Kidney epithelial cell (primary cell): Measurements from ENCODE around the gene RBM44. TPM values are rescaled to one million over a fixed set of nuclear protein-coding genes. Genes with fewer than 3 reads are reported as not detected.

Source experiments
- DNase-seq: peaks from one replicate; pipeline ENCODE4 v3.0.0-alpha.2; 2010; ENCODE audit warnings: low read depth
- H3K27me3 ChIP-seq: 2 replicates; pipeline ENCODE4 v1.6.0; 2011; ENCODE audit warnings: low read length; ENCODE audit not compliant: control insufficient read depth, insufficient read depth
- H3K36me3 ChIP-seq: 2 replicates; pipeline ENCODE4 v1.5.1; 2011; ENCODE audit warnings: low read length; ENCODE audit not compliant: control insufficient read depth, insufficient read depth
- H3K4me3 ChIP-seq: 2 replicates; pipeline ENCODE4 v1.5.1; 2011; ENCODE audit warnings: low read depth, mild to moderate bottlenecking, control low read depth, low read length
- CTCF ChIP-seq: IDR thresholded peaks from 2 replicates; pipeline ENCODE4 v1.5.1; 2011; ENCODE audit warnings: mild to moderate bottlenecking, moderate library complexity, low read length, control low read depth, inconsistent platforms; ENCODE audit not compliant: insufficient read depth, poor library complexity, severe bottlenecking
- total RNA-seq: library from RNA; depleted of rRNA; stranded (reverse); fragments of >200 nt; gene quantifications from 2 replicates; pipeline ENCODE4 v1.2.3, GENCODE V29; 2015

RBM44 gene
- total RNA-seq, 1 donor from 2014 or later, result 0.50 TPM

- Histone ChIP-seq H3K27me3 (no peaks in the 10 kb centered on the region), H3K4me3 (no peak overlapping the region), H3K36me3 (no peaks in the 10 kb centered on the region)
- DNase-seq, result no peak
- TF ChIP-seq CTCF, result no peak
These were observed 65.3 kb downstream of the RBM44 start for GRCh38 chr2:237863689-237864443.

- Histone ChIP-seq H3K4me3 (no peak overlapping the region), H3K36me3 (no peaks in the 10 kb centered on the region)
- no peak for DNase-seq
These were observed 65.9 kb downstream of the RBM44 start for GRCh38 chr2:237864444-237864931.

GRCh38 chr2:237864940-237865622 is 66.5 kb downstream of the RBM44 start:
- Histone ChIP-seq H3K36me3 (no peaks in the 10 kb centered on the region), H3K4me3 (no peak overlapping the region), H3K27me3 (no peaks in the 10 kb centered on the region)
- DNase-seq, result no peak
- no peak for TF ChIP-seq CTCF

More at GRCh38 chr2:237864444-237864931, 65.9 kb downstream of the RBM44 start:
- H3K27me3 ChIP-seq, result no peaks in the 10 kb centered on the region
- no peak for TF ChIP-seq CTCF

- no peak for DNase-seq
- H3K36me3 ChIP-seq, result no peaks in the 10 kb centered on the region
- no peaks in the 10 kb centered on the region for H3K27me3 ChIP-seq
- no peak overlapping the region for H3K4me3 ChIP-seq
- TF ChIP-seq CTCF, result peak; percentile 28
These were observed 67.1 kb downstream of the RBM44 start for GRCh38 chr2:237865623-237866041.

GRCh38 chr2:237866101-237866621 is 67.6 kb downstream of the RBM44 start:
- TF ChIP-seq CTCF, result no peak
- Histone ChIP-seq H3K36me3 (no peaks in the 10 kb centered on the region), H3K27me3 (no peaks in the 10 kb centered on the region), H3K4me3 (no peak overlapping the region)
- no peak for DNase-seq
